Stimulated activated CD8-positive, alpha-beta memory T cell treated with anti-CD3 and anti-CD28 coated beads, Interleukin-15, amount 100 ng/mL, for 1 hour (primary cell): Measurements from ENCODE around the gene GLCE.
"Not testable (repeated sequence)": the region's sequence is repeated elsewhere in the genome, so short reads cannot be mapped to it uniquely, and the experiment has no call there.

Experiments used
- DNase-seq: peaks from one replicate; pipeline ENCODE4 v3.0.0-alpha.2; 2020; ENCODE audit warnings: low read depth

GLCE gene

GRCh38 chr15:69138963-69139362 lies 21.5 kb upstream of the GLCE start:
- no peak for DNase-seq

- no peak for DNase-seq
Measured at GRCh38 chr15:69140306-69140705, 20.1 kb upstream of the GLCE start.

- DNase-seq, result no peak
Measured at GRCh38 chr15:69141286-69141701, 19.1 kb upstream of the GLCE start.

GRCh38 chr15:69141833-69142232 lies 18.6 kb upstream of the GLCE start:
- DNase-seq, result no peak

GRCh38 chr15:69143756-69144436 lies 16.5 kb upstream of the GLCE start:
- no peak for DNase-seq

GRCh38 chr15:69144530-69144929 lies 15.9 kb upstream of the GLCE start:
- no peak for DNase-seq

GRCh38 chr15:69145149-69145693 lies 15.2 kb upstream of the GLCE start:
- DNase-seq, result no peak

GRCh38 chr15:69145694-69146492 lies 14.5 kb upstream of the GLCE start:
- no peak for DNase-seq

GRCh38 chr15:69146724-69147435 lies 13.6 kb upstream of the GLCE start:
- DNase-seq, result no peak

GRCh38 chr15:69148465-69148864 lies 12.0 kb upstream of the GLCE start:
- DNase-seq, result no peak

- no peak for DNase-seq
Measured at GRCh38 chr15:69149163-69149562, 11.3 kb upstream of the GLCE start.

- no peak for DNase-seq
Measured at GRCh38 chr15:69149803-69150202, 10.6 kb upstream of the GLCE start.

- no peak for DNase-seq
Measured at GRCh38 chr15:69150336-69150735, 10.1 kb upstream of the GLCE start.

GRCh38 chr15:69150841-69151240 lies 9.6 kb upstream of the GLCE start:
- no peak for DNase-seq

- no peak for DNase-seq
Measured at GRCh38 chr15:69153046-69153445, 7.4 kb upstream of the GLCE start.

- not testable (repeated sequence) for DNase-seq
Measured at GRCh38 chr15:69153587-69153986, 6.8 kb upstream of the GLCE start.

- no peak for DNase-seq
Measured at GRCh38 chr15:69154078-69154477, 6.4 kb upstream of the GLCE start.

- DNase-seq, result no peak
Measured at GRCh38 chr15:69154684-69155083, 5.8 kb upstream of the GLCE start.

- DNase-seq, result no peak
Measured at GRCh38 chr15:69156736-69157381, 3.6 kb upstream of the GLCE start.

GRCh38 chr15:69158201-69158842 lies 2.1 kb upstream of the GLCE start:
- DNase-seq, result no peak

GRCh38 chr15:69158843-69159240 lies 1.6 kb upstream of the GLCE start:
- DNase-seq, result no peak

GRCh38 chr15:69159805-69160140 lies 662 bp upstream of the GLCE start:
- DNase-seq, result no peak
